Karpas-422 (cell line): Measurements from ENCODE around the gene PPP1R15A. TPM values are rescaled to one million over a fixed set of nuclear protein-coding genes. Genes with fewer than 3 reads are reported as not detected.
A peak's percentile ranks its signal among the peaks of the same experiment; 100 is the strongest.
"Not testable (repeated sequence)": the region's sequence is repeated elsewhere in the genome, so short reads cannot be mapped to it uniquely, and the experiment has no call there.

ENCODE experiments used
- DNase-seq: peaks from one replicate; pipeline ENCODE4 v3.0.0-alpha.2; 2015
- H2AFZ ChIP-seq: fragments of 200-600 bp; sonication (generic); 2 replicates; pipeline ENCODE4 v1.6.1; 2014; ENCODE audit warnings: antibody characterized with exemption, low read length, mixed read lengths
- H3K27ac ChIP-seq: fragments of 200-600 bp; sonication (generic); 2 replicates; pipeline ENCODE4 v1.5.1; 2014; ENCODE audit warnings: mild to moderate bottlenecking, low read length, moderate library complexity
- H3K27me3 ChIP-seq: fragments of 200-600 bp; sonication (generic); 2 replicates; pipeline ENCODE4 v1.6.1; 2014; ENCODE audit warnings: low read length, mixed read lengths
- H3K36me3 ChIP-seq: fragments of 200-600 bp; sonication (generic); 2 replicates; pipeline ENCODE4 v1.6.1; 2014; ENCODE audit warnings: low read length, mixed read lengths; ENCODE audit not compliant: insufficient read depth
- H3K4me1 ChIP-seq: fragments of 200-600 bp; sonication (generic); 2 replicates; pipeline ENCODE4 v1.6.1; 2014; ENCODE audit warnings: mild to moderate bottlenecking, low read length, mixed read lengths
- H3K4me2 ChIP-seq: fragments of 200-600 bp; sonication (generic); 2 replicates; pipeline ENCODE4 v1.6.1; 2014; ENCODE audit warnings: low read length, low read depth, mild to moderate bottlenecking; ENCODE audit not compliant: poor library complexity, severe bottlenecking
- H3K4me3 ChIP-seq: fragments of 200-600 bp; sonication (generic); 2 replicates; pipeline ENCODE4 v1.5.1; 2014; ENCODE audit warnings: mild to moderate bottlenecking, antibody characterized with exemption, low read length, mixed read lengths
- H3K79me2 ChIP-seq: fragments of 200-600 bp; sonication (generic); 2 replicates; pipeline ENCODE4 v1.6.1; 2014; ENCODE audit warnings: mild to moderate bottlenecking, low read length, mixed read lengths
- H3K9ac ChIP-seq: fragments of 200-600 bp; sonication (generic); 2 replicates; pipeline ENCODE4 v1.6.0; 2014; ENCODE audit warnings: low read length
- H3K9me2 ChIP-seq: fragments of 200-600 bp; sonication (generic), shearing (Covaris generic); replicated peaks from 2 replicates; pipeline ENCODE4 v1.6.0; 2014; ENCODE audit warnings: mild to moderate bottlenecking, low read length, moderate library complexity; ENCODE audit not compliant: insufficient read depth
- H3K9me3 ChIP-seq: fragments of 300-700, 200-600 bp; sonication (generic); 2 replicates; pipeline ENCODE4 v1.6.1; 2014; ENCODE audit warnings: low read length, mixed read lengths
- H4K20me1 ChIP-seq: fragments of 200-600 bp; sonication (generic); 2 replicates; pipeline ENCODE4 v1.6.1; 2014; ENCODE audit warnings: mild to moderate bottlenecking, antibody characterized with exemption, low read length, low read depth; ENCODE audit not compliant: insufficient read depth
- total RNA-seq: library from RNA; depleted of rRNA; stranded (reverse); fragments of >200 nt; shearing (Covaris generic); gene quantifications from 2 replicates; pipeline ENCODE4 v1.2.3, GENCODE V29; 2014; ENCODE audit warnings: low replicate concordance

PPP1R15A gene
- total RNA-seq, 1 experiment from 2014 or later: 22.6 TPM

DNA sequence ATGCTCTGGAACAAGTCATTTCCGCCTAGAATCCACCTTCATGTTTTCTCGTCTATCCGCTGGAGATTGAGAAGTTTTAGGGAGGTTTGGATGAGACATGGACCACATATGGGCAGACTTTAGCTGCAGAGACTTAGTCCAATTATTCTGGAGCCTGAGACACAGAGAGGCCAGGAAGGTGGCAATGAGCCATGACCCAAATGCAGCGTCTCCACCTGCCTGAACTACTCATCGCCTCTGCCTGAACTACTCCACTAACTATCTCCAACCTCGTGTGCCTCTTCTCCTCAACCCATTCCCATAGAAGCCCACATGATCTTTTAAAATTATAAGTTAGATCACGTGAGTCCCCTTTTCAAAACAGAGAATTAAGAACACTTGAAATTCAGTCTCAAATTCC lies 9.4 kb upstream of the PPP1R15A start:
- H3K27me3 ChIP-seq: no peaks in the 10 kb centered on the region
- no peak overlapping the region for H3K4me3 ChIP-seq
- H3K4me1 ChIP-seq: peaks cover 6% of the 10 kb centered on the region
- H2AFZ ChIP-seq: no peak overlapping the region
- no peak for DNase-seq
- H4K20me1 ChIP-seq: no peaks in the 10 kb centered on the region
- no peak overlapping the region for H3K4me2 ChIP-seq
- no peak overlapping the region for H3K9ac ChIP-seq
- H3K27ac ChIP-seq: no peak overlapping the region
- no peaks in the 10 kb centered on the region for H3K79me2 ChIP-seq
- no peaks in the 10 kb centered on the region for H3K9me2 ChIP-seq
- no peaks in the 10 kb centered on the region for H3K9me3 ChIP-seq
- no peaks in the 10 kb centered on the region for H3K36me3 ChIP-seq

DNA sequence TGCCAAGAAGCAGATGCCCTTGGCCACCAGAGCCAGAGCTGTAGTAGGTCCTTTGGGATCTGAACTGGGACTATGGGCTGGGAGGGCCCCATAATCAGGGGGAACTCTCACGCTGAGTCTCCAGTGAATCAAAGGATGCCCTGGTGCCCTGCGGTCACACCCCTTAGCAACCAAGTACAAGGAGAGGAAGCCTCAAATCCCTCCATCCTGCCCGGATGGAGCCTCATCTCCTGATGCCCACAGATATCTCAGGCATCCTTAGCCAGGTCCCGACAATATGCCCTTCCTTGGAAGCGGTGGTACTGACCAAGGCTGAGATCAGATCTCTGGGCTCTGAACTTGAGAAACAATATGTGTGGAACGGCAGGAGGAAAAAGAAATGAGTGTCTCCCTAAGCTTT lies 5.5 kb upstream of the PPP1R15A start:
- no peak overlapping the region for H3K4me2 ChIP-seq
- H3K27me3 ChIP-seq: no peaks in the 10 kb centered on the region
- no peak for DNase-seq
- H3K9me3 ChIP-seq: no peaks in the 10 kb centered on the region
- no peak overlapping the region for H3K9ac ChIP-seq
- H3K4me1 ChIP-seq: peaks cover 6% of the 10 kb centered on the region
- H4K20me1 ChIP-seq: no peaks in the 10 kb centered on the region
- H3K36me3 ChIP-seq: no peaks in the 10 kb centered on the region
- no peak overlapping the region for H2AFZ ChIP-seq
- no peaks in the 10 kb centered on the region for H3K9me2 ChIP-seq
- no peak overlapping the region for H3K27ac ChIP-seq
- no peak overlapping the region for H3K4me3 ChIP-seq
- H3K79me2 ChIP-seq: no peaks in the 10 kb centered on the region

DNA sequence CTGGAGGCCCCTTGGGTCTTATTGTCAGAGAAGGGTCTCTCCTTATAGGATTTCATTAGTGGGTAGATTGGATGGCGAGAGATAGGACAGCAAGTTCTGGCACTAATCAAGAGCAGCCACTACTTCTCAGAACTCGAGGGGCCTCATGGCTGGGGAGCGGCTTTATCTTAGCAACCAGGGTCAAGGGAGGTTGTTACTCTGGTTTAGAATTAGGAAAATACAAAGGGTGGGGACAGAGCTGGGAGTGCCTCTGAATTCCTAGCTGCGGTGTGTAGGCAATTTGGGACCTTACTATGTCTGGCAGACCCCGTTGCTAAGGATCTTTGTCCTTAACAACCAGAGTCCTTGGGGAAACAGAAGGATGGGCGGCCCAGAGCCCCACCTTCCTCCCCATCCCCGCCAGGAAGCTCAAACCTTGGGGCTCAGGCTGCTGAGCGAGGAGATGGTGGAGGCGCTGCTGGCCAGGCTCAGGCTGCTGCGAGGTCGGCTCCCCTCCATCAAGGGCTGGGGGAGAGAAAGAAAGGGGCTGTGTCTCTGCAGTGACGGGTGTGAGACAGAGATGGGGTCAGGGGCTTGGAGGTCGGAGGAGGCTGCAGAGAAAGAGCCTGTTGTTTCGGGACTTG lies 5.0 kb upstream of the PPP1R15A start:
- H4K20me1 ChIP-seq: no peaks in the 10 kb centered on the region
- no peaks in the 10 kb centered on the region for H3K79me2 ChIP-seq
- DNase-seq: no peak
- H3K27ac ChIP-seq: no peak overlapping the region
- H3K4me3 ChIP-seq: no peak overlapping the region
- no peaks in the 10 kb centered on the region for H3K9me3 ChIP-seq
- H3K4me1 ChIP-seq: peaks cover 6% of the 10 kb centered on the region
- no peak overlapping the region for H3K4me2 ChIP-seq
- no peaks in the 10 kb centered on the region for H3K9me2 ChIP-seq
- no peak overlapping the region for H2AFZ ChIP-seq
- no peaks in the 10 kb centered on the region for H3K36me3 ChIP-seq
- H3K27me3 ChIP-seq: no peaks in the 10 kb centered on the region
- no peak overlapping the region for H3K9ac ChIP-seq

DNA sequence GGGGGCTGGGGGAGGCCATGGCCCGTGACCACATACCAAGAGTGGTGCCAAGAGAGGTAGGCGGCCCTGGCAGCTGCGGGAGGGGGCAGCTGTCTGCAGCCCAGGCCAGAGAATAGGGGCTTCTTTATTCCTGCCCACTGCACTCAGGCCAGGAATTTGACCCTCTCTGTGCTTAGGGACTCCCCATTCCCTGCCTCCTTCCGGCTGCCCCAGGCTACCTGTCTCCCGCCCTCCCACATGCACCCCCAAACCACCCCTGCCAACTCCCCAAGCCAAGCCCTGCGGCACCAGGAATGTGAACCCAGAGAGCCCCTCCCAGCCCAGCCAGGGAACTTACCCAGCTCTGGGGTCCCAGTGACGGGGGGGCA lies 4.5 kb upstream of the PPP1R15A start:
- no peaks in the 10 kb centered on the region for H3K27me3 ChIP-seq
- H3K4me3 ChIP-seq: no peak overlapping the region
- DNase-seq: no peak
- no peak overlapping the region for H2AFZ ChIP-seq
- H3K4me2 ChIP-seq: no peak overlapping the region
- no peaks in the 10 kb centered on the region for H3K9me3 ChIP-seq
- H3K79me2 ChIP-seq: peaks cover 5% of the 10 kb centered on the region
- H3K36me3 ChIP-seq: no peaks in the 10 kb centered on the region
- no peaks in the 10 kb centered on the region for H3K9me2 ChIP-seq
- 0 out of 2 replicates have a peak, but pooled peaks cover 4% of the 10 kb centered on the region for H4K20me1 ChIP-seq
- H3K27ac ChIP-seq: no peak overlapping the region
- no peak overlapping the region for H3K9ac ChIP-seq
- H3K4me1 ChIP-seq: peaks cover 6% of the 10 kb centered on the region

DNA sequence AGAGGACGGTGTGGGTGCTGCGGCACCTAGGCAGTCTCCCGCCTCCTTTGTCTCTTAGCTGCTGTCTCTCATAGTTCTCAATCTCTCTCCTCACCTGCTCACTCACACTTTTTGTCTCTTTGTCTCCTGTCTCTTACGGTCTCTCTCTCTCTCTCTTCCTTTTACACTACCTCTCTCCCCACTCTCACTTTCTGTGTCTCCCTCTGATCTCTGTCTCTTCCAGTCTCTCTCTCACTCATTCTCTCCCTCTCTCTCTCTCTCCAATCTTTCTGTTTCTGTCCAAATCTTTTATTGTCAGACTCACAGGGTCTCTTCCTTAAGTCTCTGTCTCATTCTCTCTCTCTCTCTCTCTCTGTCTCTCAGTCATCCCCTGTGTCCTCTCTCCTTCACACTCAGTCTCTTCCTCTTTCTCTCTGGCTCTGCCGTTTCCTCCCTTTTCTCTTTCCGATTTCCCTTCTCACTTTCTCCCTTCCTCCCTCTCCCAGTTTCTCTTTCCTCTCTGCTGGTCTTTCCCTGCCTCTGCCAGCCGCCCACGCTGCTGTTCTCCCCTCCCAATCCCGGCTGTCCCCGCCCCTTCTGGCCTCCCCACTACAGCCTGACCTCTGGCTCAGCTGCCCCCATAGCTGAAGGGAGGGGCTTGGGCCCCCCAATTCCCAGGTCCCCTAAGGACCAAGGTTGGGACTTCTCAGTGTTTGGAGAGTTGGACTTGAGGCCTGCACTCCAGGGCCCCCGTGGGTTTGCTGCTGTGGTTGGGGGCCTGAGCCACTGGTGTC lies 3.9 kb upstream of the PPP1R15A start, which contains the start of gene PLEKHA4:
PLEKHA4 (minus strand) TSS at position 504 of the 773 bp plus-strand sequence. CDS start 997 bp downstream, outside the sequence.
- Histone ChIP-seq H3K27ac (no peak within 1 kb of the TSS), H3K9ac (peak within 1 kb of the TSS; percentile 16; the same call in 1 of the 2 replicates), H3K4me3 (no peak within 1 kb of the TSS), H2AFZ (no peak within 1 kb of the TSS; the same call in 1 of the 2 replicates), H3K27me3 (no peaks in the 10 kb centered on the region), H4K20me1 (peaks cover 7% of the 10 kb centered on the region; the same call in 1 of the 2 replicates), H3K36me3 (no peaks in the 10 kb centered on the region), H3K4me1 (peaks cover 10% of the 10 kb centered on the region), H3K9me3 (no peaks in the 10 kb centered on the region), H3K79me2 (peaks cover 10% of the 10 kb centered on the region), H3K9me2 (no peaks in the 10 kb centered on the region), H3K4me2 (no peak within 1 kb of the TSS)
- DNase-seq: no peak

DNA sequence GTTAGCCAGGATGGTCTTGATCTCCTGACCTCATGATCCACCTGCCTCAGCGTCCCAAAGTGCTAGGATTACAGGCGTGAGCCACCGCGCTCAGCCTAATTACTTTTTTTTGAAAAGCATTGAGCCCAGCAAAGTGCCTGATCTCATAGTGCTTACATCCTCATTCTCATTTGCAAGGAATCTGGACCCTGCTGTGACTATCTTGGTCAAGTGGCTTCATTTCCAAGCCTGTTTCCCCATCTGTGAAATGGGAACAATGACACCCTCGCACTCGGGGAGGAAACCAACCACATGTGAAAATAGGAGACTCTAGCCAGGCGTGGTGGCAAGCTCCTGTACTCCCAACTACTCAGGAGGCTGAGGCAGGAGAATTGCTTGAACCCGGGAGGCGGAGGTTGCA lies 2.2 kb upstream of the PPP1R15A start:
- Histone ChIP-seq H3K79me2 (peaks cover 25% of the 10 kb centered on the region), H2AFZ (no peak overlapping the region), H3K9me2 (no peaks in the 10 kb centered on the region), H3K9ac (no peak overlapping the region), H3K4me1 (peaks cover 27% of the 10 kb centered on the region), H3K36me3 (0 out of 2 replicates have a peak, but pooled peaks cover 5% of the 10 kb centered on the region), H4K20me1 (peaks cover 12% of the 10 kb centered on the region; the same call in 1 of the 2 replicates), H3K9me3 (no peaks in the 10 kb centered on the region), H3K4me3 (no peak overlapping the region), H3K27ac (no peak overlapping the region), H3K4me2 (no peak overlapping the region), H3K27me3 (no peaks in the 10 kb centered on the region)
- DNase-seq: no peak

DNA sequence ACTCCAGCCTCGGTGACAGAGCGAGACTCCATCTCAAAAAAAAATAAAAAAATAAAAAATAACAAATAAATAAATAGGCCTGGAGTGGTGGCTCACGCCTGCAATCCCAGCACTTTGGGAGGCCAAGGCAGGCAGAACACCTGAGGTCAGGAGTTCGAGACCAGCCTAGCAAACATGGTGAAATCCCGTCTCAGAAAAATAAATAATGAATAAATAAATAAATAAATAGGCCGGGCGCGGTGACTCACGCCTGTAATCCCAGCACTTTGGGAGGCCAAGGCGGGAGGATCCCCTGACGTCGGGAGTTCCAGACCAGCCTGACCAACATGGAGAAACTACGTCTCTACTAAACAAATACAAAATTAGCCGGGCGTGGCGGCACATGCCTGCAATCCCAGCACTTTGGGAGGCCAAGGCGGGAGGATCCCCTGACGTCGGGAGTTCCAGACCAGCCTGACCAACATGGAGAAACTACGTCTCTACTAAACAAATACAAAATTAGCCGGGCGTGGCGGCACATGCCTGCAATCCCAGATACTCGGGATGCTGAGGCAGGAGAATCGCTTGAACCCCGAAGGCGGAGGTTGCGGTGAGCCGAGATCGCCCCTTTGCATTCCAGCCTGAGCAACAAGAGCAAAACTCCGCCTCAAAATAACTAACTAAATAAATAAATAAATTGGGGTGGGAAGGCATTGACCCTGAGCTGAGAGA lies 595 bp upstream of the PPP1R15A start:
- not testable (repeated sequence) for H2AFZ ChIP-seq, H3K27me3 ChIP-seq, DNase-seq, H3K9me2 ChIP-seq, H3K27ac ChIP-seq, H3K9me3 ChIP-seq, H3K4me3 ChIP-seq, H3K9ac ChIP-seq
- H3K79me2 ChIP-seq: peaks cover 25% of the 10 kb centered on the region
- H3K36me3 ChIP-seq: 0 out of 2 replicates have a peak, but pooled peaks cover 13% of the 10 kb centered on the region
- H3K4me2 ChIP-seq: peak overlapping the region; percentile 4
- peaks cover 12% of the 10 kb centered on the region; the same call in 1 of the 2 replicates for H4K20me1 ChIP-seq
- H3K4me1 ChIP-seq: peaks cover 38% of the 10 kb centered on the region
